ENCODE results near the gene CRADD. TPM values are rescaled to one million over a fixed set of nuclear protein-coding genes. Genes with fewer than 3 reads are reported as not detected.

CRADD gene
- total RNA-seq, 1 donor from 2014 or later = 10.3 TPM

DNA sequence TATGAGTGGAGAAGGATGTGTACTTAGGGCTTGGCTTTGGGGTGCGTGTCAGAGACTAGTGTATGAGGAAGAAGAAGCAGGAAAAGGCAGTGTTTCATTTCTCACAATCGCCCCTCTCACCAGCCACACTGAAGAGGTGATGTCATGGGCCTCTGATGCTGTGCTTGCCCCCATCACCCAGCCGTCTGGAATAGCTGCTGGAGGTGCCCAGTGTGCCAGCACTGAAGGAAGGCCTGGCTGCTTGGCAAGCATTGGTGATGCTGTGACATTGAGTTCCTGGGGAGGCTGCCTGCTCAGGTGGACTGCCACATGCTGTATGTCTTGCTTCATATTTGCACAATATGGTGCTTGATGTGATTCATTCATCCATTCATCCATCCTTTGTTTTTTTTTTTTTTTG, 56.2 kb downstream of the CRADD start:
- no peak overlapping the region for H3K4me3 ChIP-seq (ENCODE audit: low read depth, low read length)
- no peak for DNase-seq (ENCODE audit: low read depth)
- TF ChIP-seq, protein P1, sequence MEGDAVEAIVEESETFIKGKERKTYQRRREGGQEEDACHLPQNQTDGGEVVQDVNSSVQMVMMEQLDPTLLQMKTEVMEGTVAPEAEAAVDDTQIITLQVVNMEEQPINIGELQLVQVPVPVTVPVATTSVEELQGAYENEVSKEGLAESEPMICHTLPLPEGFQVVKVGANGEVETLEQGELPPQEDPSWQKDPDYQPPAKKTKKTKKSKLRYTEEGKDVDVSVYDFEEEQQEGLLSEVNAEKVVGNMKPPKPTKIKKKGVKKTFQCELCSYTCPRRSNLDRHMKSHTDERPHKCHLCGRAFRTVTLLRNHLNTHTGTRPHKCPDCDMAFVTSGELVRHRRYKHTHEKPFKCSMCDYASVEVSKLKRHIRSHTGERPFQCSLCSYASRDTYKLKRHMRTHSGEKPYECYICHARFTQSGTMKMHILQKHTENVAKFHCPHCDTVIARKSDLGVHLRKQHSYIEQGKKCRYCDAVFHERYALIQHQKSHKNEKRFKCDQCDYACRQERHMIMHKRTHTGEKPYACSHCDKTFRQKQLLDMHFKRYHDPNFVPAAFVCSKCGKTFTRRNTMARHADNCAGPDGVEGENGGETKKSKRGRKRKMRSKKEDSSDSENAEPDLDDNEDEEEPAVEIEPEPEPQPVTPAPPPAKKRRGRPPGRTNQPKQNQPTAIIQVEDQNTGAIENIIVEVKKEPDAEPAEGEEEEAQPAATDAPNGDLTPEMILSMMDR (conservative IDR thresholded peaks at IDR 0.05; ENCODE audit: low read depth, low read length) = no peak

DNA sequence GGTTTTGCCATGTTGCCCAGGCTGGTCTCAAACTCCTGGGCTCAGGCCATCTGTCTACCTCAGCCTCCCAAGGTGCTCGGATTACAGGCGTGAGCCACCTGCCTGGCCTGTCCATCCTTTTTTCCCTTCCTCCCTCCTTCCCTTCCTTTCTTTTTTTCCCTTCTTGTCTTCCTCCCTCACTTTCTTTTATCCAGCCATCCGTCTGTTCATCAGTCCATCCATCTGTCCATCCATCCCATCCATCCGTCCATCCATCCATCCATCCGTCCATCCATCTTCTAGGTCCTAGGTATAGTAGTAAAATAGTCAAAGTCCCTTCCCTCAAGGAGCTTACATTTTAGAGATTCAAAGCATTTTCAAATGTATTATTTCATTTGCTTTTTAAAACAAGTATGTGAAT, 56.8 kb downstream of the CRADD start:
- TF ChIP-seq, protein P1 (conservative IDR thresholded peaks at IDR 0.05; ENCODE audit: low read depth, low read length) = no peak
- no peak for DNase-seq (ENCODE audit: low read depth)
- no peak overlapping the region for H3K4me3 ChIP-seq (ENCODE audit: low read depth, low read length)

DNA sequence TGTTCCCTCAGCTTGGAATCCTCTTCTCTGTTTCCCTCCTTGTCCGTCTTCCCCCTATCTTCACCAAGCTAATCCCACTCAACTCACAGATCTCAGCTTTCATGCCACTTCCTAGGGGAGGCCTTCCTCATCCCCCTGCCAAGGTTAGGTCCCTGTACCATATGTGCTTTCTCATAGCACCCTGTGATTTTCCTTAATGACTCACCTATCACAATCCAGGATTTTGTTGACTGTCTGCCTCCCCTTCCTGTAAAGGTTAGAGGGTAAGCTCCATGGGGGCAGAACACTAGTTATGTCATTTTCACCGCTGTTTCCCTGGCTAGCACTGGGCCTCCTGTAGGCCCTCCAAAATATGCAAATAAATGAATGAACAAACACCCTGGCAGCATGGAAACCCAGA, 57.6 kb downstream of the CRADD start:
- TF ChIP-seq, protein P1 (conservative IDR thresholded peaks at IDR 0.05; ENCODE audit: low read depth, low read length) = no peak
- H3K4me3 ChIP-seq (ENCODE audit: low read depth, low read length) = no peak overlapping the region
- DNase-seq (ENCODE audit: low read depth) = no peak

DNA sequence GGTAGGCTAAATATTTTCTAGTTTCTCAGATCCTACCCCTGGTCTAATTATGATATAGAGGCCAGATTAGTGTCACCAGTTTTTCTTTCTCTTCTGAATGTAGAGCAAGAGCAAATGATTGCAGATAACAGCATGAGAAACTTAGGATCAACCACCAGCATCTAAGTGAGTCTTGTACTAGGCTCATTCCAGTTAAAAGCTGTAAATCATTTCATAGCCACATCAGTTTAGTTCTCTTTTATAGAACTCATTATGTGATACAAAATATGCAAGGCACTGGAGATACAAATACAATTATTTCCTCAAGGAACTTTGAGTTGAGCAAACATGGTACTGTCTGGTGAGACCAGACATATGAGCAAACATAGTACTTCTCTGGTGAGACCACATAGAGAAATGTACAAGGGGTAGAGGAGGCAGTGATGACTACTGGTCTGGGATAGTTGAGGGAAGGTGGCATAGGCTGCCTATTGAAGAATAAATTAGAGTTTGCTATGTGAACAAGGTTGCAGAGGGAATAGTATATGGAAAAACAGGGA, 59.5 kb downstream of the CRADD start:
- DNase-seq (ENCODE audit: low read depth) = no peak
- TF ChIP-seq, protein P1 (conservative IDR thresholded peaks at IDR 0.05; ENCODE audit: low read depth, low read length) = no peak
- H3K4me3 ChIP-seq (ENCODE audit: low read depth, low read length) = no peak overlapping the region

DNA sequence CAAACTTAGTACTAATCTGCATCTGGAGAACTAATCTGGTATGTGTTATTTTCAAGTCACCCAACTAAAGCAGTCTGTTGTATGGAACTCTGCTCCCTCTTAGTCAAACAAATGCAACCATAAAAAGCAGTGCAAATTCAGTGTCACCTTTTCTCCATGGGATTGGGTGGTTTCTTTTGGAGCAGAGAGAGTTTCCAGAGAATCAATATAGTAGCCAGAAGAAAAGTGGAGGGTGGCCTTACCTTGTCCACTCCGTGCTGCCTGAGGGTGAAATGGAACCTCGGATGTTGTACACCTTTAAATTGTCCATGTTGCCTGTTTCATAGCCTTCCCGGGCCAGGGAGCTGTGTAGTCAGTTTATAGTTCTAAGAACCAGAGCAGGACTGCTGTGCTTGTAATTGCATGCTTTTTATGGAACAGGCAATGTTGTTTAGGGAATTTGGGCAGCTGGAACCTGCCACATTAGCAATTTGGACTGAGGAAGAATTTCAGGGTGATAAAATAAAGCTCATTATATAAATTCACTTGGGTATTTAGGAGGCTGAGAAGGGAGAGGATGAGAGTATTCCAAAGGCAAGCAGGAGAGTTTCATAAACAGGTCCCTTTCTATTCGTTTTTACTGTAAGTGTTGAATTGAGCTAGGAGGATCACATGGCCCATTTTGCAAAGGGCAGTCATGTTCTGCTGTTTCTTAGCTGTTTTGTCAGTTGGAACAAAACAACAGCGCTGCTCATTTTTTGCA, 60.5 kb downstream of the CRADD start:
- DNase-seq (ENCODE audit: low read depth) = no peak
- TF ChIP-seq, protein P1 (conservative IDR thresholded peaks at IDR 0.05; ENCODE audit: low read depth, low read length) = no peak
- no peak overlapping the region for H3K4me3 ChIP-seq (ENCODE audit: low read depth, low read length)

DNA sequence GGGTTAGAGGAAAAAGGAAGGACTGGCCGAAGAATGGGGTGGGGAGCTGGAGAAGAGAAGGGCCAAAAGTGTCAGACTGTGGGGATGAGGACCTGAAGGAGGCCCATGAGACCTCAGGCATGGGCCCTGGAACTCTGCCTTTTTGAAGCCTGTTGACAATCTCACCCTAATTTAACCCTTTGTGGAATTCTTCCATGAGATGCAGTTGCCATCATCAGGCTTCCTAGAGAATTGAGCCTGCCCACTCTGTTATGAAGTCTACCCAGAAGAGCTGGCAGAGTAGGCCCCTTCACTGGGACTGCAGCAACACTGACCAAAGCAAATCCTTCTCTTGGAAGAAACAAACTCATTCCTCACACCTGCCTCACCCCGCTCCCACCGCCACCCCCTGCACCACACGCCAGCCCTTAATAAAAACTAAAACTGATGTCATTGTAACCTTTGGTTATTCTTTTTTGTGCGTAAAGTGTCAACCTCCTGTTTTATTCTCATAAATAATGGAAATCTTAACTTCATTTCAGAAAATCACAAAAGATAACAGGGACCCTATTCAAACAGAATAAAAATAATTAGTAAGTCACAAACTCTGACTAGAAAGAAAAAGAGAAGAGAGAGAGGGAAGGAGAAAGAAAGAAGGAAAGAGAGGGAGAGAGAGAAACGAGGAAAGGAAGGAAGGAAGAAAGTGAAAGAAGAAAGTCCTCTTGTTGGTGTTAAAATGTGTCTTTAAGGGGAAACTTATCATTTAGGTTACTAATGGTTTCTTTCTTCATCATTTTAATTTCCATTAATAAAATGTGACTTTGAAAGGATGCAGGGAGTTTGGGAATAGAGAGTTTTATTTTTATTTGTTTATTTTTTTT, 61.3 kb downstream of the CRADD start:
- TF ChIP-seq, protein P1 (conservative IDR thresholded peaks at IDR 0.05; ENCODE audit: low read depth, low read length) = no peak
- no peak for DNase-seq (ENCODE audit: low read depth)
- H3K4me3 ChIP-seq (ENCODE audit: low read depth, low read length) = peak overlapping the region; percentile 5

All from epithelial cell of proximal tubule (primary cell).